Measurements from ENCODE around the gene GBGT1.

The GBGT1 gene

GRCh38 chr9:133204993-133205336 lies 41.3 kb upstream of the GBGT1 start:
- DNase-seq (ENCODE audit: insufficient read length, low spot score) = no peak
- TF ChIP-seq POLR2AphosphoS5 (IDR thresholded peaks at IDR 0.05; ENCODE audit: low read depth, low read length) = no peak
- no peak for FAIRE-seq

GRCh38 chr9:133204335-133204992 lies 40.8 kb upstream of the GBGT1 start:
- no peak for TF ChIP-seq POLR2A (IDR thresholded peaks at IDR 0.05; ENCODE audit: low read depth, low read length)
- no peak for TF ChIP-seq POU2F2 (IDR thresholded peaks at IDR 0.05; ENCODE audit: low read depth, low read length)
- no peak for TF ChIP-seq POLR2AphosphoS5 (IDR thresholded peaks at IDR 0.05; ENCODE audit: low read depth, low read length)
- no peak for TF ChIP-seq PAX5 (IDR thresholded peaks at IDR 0.05; ENCODE audit: insufficient read depth, low read length, severe bottlenecking)
- TF ChIP-seq SPI1 (IDR thresholded peaks at IDR 0.05; ENCODE audit: low read depth, low read length) = no peak
- no peak for TF ChIP-seq TAF1 (IDR thresholded peaks at IDR 0.05; ENCODE audit: low read depth, low read length)
- FAIRE-seq (no peak), DNase-seq (ENCODE audit: insufficient read length, low spot score) (no peak)

- FAIRE-seq (no peak), DNase-seq (ENCODE audit: insufficient read length, low spot score) (no peak)
- no peak for TF ChIP-seq POLR2AphosphoS5 (IDR thresholded peaks at IDR 0.05; ENCODE audit: low read depth, low read length)
- TF ChIP-seq TAF1 (IDR thresholded peaks at IDR 0.05; ENCODE audit: low read depth, low read length) = no peak
- no peak for TF ChIP-seq POU2F2 (IDR thresholded peaks at IDR 0.05; ENCODE audit: low read depth, low read length)
- no peak for TF ChIP-seq SPI1 (IDR thresholded peaks at IDR 0.05; ENCODE audit: low read depth, low read length)
- no peak for TF ChIP-seq POLR2A (IDR thresholded peaks at IDR 0.05; ENCODE audit: low read depth, low read length)
- TF ChIP-seq PAX5 (IDR thresholded peaks at IDR 0.05; ENCODE audit: insufficient read depth, low read length, severe bottlenecking) = no peak
These were observed 39.9 kb upstream of the GBGT1 start for GRCh38 chr9:133203506-133204075.

- DNase-seq (ENCODE audit: insufficient read length, low spot score) (no peak), FAIRE-seq (no peak)
- TF ChIP-seq POLR2A (IDR thresholded peaks at IDR 0.05; ENCODE audit: low read depth, low read length) (no peak), POU2F2 (IDR thresholded peaks at IDR 0.05; ENCODE audit: low read depth, low read length) (no peak), POLR2AphosphoS5 (IDR thresholded peaks at IDR 0.05; ENCODE audit: low read depth, low read length) (no peak), PAX5 (IDR thresholded peaks at IDR 0.05; ENCODE audit: insufficient read depth, low read length, severe bottlenecking) (no peak), SPI1 (IDR thresholded peaks at IDR 0.05; ENCODE audit: low read depth, low read length) (no peak), TAF1 (IDR thresholded peaks at IDR 0.05; ENCODE audit: low read depth, low read length) (no peak)
These were observed 39.2 kb upstream of the GBGT1 start for GRCh38 chr9:133202688-133203453.

GRCh38 chr9:133202145-133202513 lies 38.4 kb upstream of the GBGT1 start:
- no peak for DNase-seq (ENCODE audit: insufficient read length, low spot score)
- no peak for FAIRE-seq
- TF ChIP-seq TAF1 (IDR thresholded peaks at IDR 0.05; ENCODE audit: low read depth, low read length) (no peak), POLR2AphosphoS5 (IDR thresholded peaks at IDR 0.05; ENCODE audit: low read depth, low read length) (no peak), PAX5 (IDR thresholded peaks at IDR 0.05; ENCODE audit: insufficient read depth, low read length, severe bottlenecking) (no peak), POU2F2 (IDR thresholded peaks at IDR 0.05; ENCODE audit: low read depth, low read length) (no peak), POLR2A (IDR thresholded peaks at IDR 0.05; ENCODE audit: low read depth, low read length) (no peak), SPI1 (IDR thresholded peaks at IDR 0.05; ENCODE audit: low read depth, low read length) (no peak)

GRCh38 chr9:133201424-133202144 lies 37.9 kb upstream of the GBGT1 start:
- no peak for TF ChIP-seq SPI1 (IDR thresholded peaks at IDR 0.05; ENCODE audit: low read depth, low read length)
- DNase-seq (ENCODE audit: insufficient read length, low spot score) (no peak), FAIRE-seq (no peak)

- DNase-seq (ENCODE audit: insufficient read length, low spot score) (no peak), FAIRE-seq (no peak)
- TF ChIP-seq POU2F2 (IDR thresholded peaks at IDR 0.05; ENCODE audit: low read depth, low read length) = no peak
- no peak for TF ChIP-seq PAX5 (IDR thresholded peaks at IDR 0.05; ENCODE audit: insufficient read depth, low read length, severe bottlenecking)
- TF ChIP-seq SPI1 (IDR thresholded peaks at IDR 0.05; ENCODE audit: low read depth, low read length) = no peak
- TF ChIP-seq POLR2A (IDR thresholded peaks at IDR 0.05; ENCODE audit: low read depth, low read length) = no peak
- TF ChIP-seq POLR2AphosphoS5 (IDR thresholded peaks at IDR 0.05; ENCODE audit: low read depth, low read length) = no peak
- no peak for TF ChIP-seq TAF1 (IDR thresholded peaks at IDR 0.05; ENCODE audit: low read depth, low read length)
These were observed 36.9 kb upstream of the GBGT1 start for GRCh38 chr9:133200631-133201030.

GRCh38 chr9:133199648-133200321 lies 36.1 kb upstream of the GBGT1 start:
- no peak for DNase-seq (ENCODE audit: insufficient read length, low spot score)
- no peak for FAIRE-seq
- TF ChIP-seq POLR2AphosphoS5 (IDR thresholded peaks at IDR 0.05; ENCODE audit: low read depth, low read length) (no peak), POU2F2 (IDR thresholded peaks at IDR 0.05; ENCODE audit: low read depth, low read length) (no peak)

GRCh38 chr9:133195029-133195428 lies 31.3 kb upstream of the GBGT1 start:
- no peak for FAIRE-seq
- DNase-seq (ENCODE audit: insufficient read length, low spot score) = no peak
- TF ChIP-seq POU2F2 (IDR thresholded peaks at IDR 0.05; ENCODE audit: low read depth, low read length) (no peak), POLR2A (IDR thresholded peaks at IDR 0.05; ENCODE audit: low read depth, low read length) (no peak)

All from GM12891 (cell line).